ENCODE data around the gene ADORA1. TPM values are rescaled to one million over a fixed set of nuclear protein-coding genes. Genes with fewer than 3 reads are reported as not detected.

Gene ADORA1
- total RNA-seq, 1 experiment from 2014 or later: 1.5 TPM

- no peak for TF ChIP-seq CTCF (IDR thresholded peaks at IDR 0.05; ENCODE audit: unreplicated experiment)
- no TSS peak for BruUV-seq (replicated peaks)
- DNase-seq: no peak
- no peaks in the 10 kb centered on the region for H3K36me3 Mint-ChIP-seq (ENCODE audit: insufficient read depth, unreplicated experiment)
- CTCF ChIA-PET: interaction anchor here (0.7 to 1.1 kb wide), 2 partner anchors 28 to 59 kb away, joined by 3 to 4 read pairs; no protein-coding TSS in a partner anchor
- no peak overlapping the region for H3K27ac Mint-ChIP-seq (ENCODE audit: unreplicated experiment)
- intact Hi-C loops (cut with micrococcal nuclease; ENCODE audit: unreplicated experiment): no loop called here
- H3K27me3 Mint-ChIP-seq (ENCODE audit: unreplicated experiment): peaks cover 83% of the 10 kb centered on the region
- no peaks in the 10 kb centered on the region for H3K4me1 Mint-ChIP-seq (ENCODE audit: low read depth, unreplicated experiment)
- no peaks in the 10 kb centered on the region for H3K9me3 Mint-ChIP-seq (ENCODE audit: low read depth, unreplicated experiment)
- H3K4me3 Mint-ChIP-seq (ENCODE audit: low read depth, unreplicated experiment): no peak overlapping the region
Measured at GRCh38 chr1:203176273-203177035, 48.9 kb downstream of the ADORA1 start.

- no peaks in the 10 kb centered on the region for H3K4me1 Mint-ChIP-seq (ENCODE audit: low read depth, unreplicated experiment)
- DNase-seq: no peak
- no peak overlapping the region for H3K27ac Mint-ChIP-seq (ENCODE audit: unreplicated experiment)
- CTCF ChIA-PET: interaction anchor here (0.7 kb wide), 1 partner anchor 28 kb away, joined by 3 read pairs; no protein-coding TSS in a partner anchor
- H3K9me3 Mint-ChIP-seq (ENCODE audit: low read depth, unreplicated experiment): no peaks in the 10 kb centered on the region
- TF ChIP-seq CTCF (IDR thresholded peaks at IDR 0.05; ENCODE audit: unreplicated experiment): no peak
- no peak overlapping the region for H3K4me3 Mint-ChIP-seq (ENCODE audit: low read depth, unreplicated experiment)
- H3K27me3 Mint-ChIP-seq (ENCODE audit: unreplicated experiment): peaks cover 85% of the 10 kb centered on the region
- intact Hi-C loops (cut with micrococcal nuclease; ENCODE audit: unreplicated experiment): no loop called here
- no peaks in the 10 kb centered on the region for H3K36me3 Mint-ChIP-seq (ENCODE audit: insufficient read depth, unreplicated experiment)
- no TSS peak for BruUV-seq (replicated peaks)
Measured at GRCh38 chr1:203177036-203177405, 49.5 kb downstream of the ADORA1 start.

- Mint-ChIP-seq H3K27me3 (ENCODE audit: unreplicated experiment) (peaks cover 90% of the 10 kb centered on the region), H3K36me3 (ENCODE audit: insufficient read depth, unreplicated experiment) (no peaks in the 10 kb centered on the region), H3K4me3 (ENCODE audit: low read depth, unreplicated experiment) (no peak overlapping the region), H3K27ac (ENCODE audit: unreplicated experiment) (no peak overlapping the region), H3K4me1 (ENCODE audit: low read depth, unreplicated experiment) (no peaks in the 10 kb centered on the region), H3K9me3 (ENCODE audit: low read depth, unreplicated experiment) (no peaks in the 10 kb centered on the region)
- no TSS peak for BruUV-seq (replicated peaks)
- DNase-seq: no peak
- CTCF ChIA-PET: no interaction called here
- intact Hi-C loops (cut with micrococcal nuclease; ENCODE audit: unreplicated experiment): no loop called here
- TF ChIP-seq CTCF (IDR thresholded peaks at IDR 0.05; ENCODE audit: unreplicated experiment): no peak
Measured at GRCh38 chr1:203177470-203178039, 50.0 kb downstream of the ADORA1 start.

- H3K4me3 Mint-ChIP-seq (ENCODE audit: low read depth, unreplicated experiment): no peak overlapping the region
- H3K27me3 Mint-ChIP-seq (ENCODE audit: unreplicated experiment): peaks cover 95% of the 10 kb centered on the region
- no peaks in the 10 kb centered on the region for H3K36me3 Mint-ChIP-seq (ENCODE audit: insufficient read depth, unreplicated experiment)
Measured at GRCh38 chr1:203178083-203178482, 50.6 kb downstream of the ADORA1 start.

More at GRCh38 chr1:203178083-203178482, 50.6 kb downstream of the ADORA1 start:
- no TSS peak for BruUV-seq (replicated peaks)
- H3K27ac Mint-ChIP-seq (ENCODE audit: unreplicated experiment): no peak overlapping the region
- CTCF ChIA-PET: no interaction called here
- H3K9me3 Mint-ChIP-seq (ENCODE audit: low read depth, unreplicated experiment): no peaks in the 10 kb centered on the region
- DNase-seq: no peak
- no peak for TF ChIP-seq CTCF (IDR thresholded peaks at IDR 0.05; ENCODE audit: unreplicated experiment)
- no peaks in the 10 kb centered on the region for H3K4me1 Mint-ChIP-seq (ENCODE audit: low read depth, unreplicated experiment)
- intact Hi-C loops (cut with micrococcal nuclease; ENCODE audit: unreplicated experiment): no loop called here
